ENCODE results near the gene SPOCK1.

The SPOCK1 gene

DNA sequence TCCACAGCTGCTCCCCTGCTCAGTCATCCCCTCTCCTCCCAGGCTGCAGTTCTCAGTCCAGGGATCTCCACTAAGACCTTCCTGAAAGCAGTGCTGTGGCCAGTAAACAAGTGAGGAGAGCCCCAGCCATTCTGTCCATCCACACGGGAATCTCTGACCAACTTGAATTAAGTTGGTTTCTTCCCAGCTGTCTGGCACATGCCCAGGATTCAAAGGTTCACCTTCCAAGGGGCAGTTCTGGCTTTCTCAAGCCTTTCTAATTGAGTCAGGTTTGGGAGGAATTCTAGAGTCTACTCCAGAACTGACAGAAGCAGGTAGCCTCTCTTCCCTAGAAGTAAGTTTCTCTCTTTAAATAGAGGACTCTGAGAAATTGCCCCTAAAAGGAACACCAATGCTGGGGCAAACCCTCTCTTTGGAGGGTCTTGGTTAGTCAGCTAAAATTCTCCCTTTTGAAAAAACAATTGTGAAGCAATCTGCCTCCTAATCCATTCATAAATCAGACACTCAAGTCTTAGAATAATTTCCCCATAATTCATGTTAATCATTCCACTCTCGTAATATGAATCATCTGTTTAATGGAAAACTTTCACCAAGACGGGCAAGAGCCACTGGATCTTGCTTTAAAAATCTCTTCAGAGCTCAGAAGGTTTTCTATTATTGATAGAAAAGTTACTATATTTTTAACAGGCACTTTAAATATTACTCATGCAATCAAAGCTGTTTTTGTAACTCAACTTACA is 133.8 kb downstream of the SPOCK1 start:
- no peak for DNase-seq (ENCODE audit: low read depth, low spot score)

DNA sequence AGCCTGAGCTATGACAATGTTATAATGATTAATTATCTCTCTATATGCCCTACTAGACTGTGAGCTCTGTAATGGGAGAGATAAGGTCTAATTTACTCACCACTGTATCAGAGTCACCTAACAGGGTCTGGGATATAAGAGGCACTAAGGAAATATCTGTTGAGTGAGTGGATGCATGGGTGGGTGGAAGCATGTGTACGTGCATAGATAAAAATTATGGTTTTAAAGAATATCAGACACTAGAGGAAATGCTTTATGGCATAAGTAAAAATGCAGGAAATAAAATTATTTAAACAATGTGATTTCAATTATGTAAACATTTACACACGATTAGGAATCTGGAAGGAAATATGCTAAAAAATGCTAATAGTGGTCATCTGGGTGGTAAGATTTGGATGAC is 137.8 kb downstream of the SPOCK1 start:
- DNase-seq (ENCODE audit: low read depth, low spot score), result no peak

DNA sequence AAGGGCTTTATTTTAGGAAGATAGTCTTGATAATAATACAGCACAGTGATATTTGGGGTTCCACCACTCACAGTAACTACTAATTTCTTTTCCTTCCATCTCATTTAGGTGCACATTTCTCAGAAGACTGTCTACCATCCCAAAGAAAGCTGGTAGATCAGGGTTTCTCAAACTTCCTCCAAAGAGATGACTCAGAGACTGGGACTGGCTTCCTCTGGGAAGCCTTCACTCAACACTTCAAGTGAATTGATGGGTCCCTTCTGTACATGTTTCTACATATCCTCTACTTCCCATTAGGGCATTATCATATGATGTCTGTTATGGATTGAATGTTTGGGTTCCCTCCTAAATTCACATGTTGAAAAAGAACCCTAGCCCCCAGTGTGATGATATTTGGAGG is 138.5 kb downstream of the SPOCK1 start:
- DNase-seq (ENCODE audit: low read depth, low spot score), result no peak

DNA sequence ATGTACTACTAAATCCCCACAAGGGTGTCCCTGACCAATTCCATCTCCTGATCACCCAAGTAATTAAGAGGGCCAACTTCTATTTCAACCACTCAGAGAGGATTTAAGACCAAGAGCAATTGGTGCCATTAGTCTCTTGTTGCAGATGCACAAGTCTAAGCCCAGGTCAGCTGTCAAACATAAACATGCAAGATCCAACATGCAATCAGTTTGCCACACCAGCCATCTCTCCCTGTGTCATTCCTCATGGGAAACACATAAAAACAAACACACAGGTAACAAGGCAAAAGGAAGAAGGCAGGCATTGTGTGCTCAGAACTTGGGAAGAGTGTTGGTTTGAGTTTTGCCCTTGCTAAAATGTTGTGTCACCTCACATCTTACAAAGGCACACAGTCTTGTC is 139.2 kb downstream of the SPOCK1 start:
- DNase-seq (ENCODE audit: low read depth, low spot score), result no peak

GRCh38 chr5:137357436-137357835 is 141.7 kb downstream of the SPOCK1 start:
- no peak for DNase-seq (ENCODE audit: low read depth, low spot score)

- DNase-seq (ENCODE audit: low read depth, low spot score), result no peak
Measured at GRCh38 chr5:137356127-137356526, 143.0 kb downstream of the SPOCK1 start.

DNA sequence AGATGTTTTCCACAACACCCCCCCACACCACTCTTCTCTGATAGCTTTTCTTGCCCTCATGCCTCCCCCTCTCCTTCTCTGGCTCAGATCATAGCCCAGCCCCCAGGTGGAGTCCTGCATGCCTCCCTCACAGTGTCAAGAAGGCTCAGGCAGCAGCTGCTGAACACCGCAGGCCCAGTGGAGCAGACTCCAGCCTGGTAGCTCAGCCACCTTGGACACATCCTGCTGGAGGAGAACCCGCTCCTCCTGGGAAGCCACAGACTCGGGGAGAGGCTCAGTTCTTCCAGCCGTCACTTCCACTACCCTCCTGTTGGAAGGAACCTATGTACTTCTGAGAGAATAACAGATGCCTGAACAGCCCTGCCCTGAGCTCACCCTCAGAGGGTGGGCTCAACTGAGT is 143.4 kb downstream of the SPOCK1 start:
- DNase-seq (ENCODE audit: low read depth, low spot score), result no peak

- no peak for DNase-seq (ENCODE audit: low read depth, low spot score)
Measured at GRCh38 chr5:137352095-137352494, 147.0 kb downstream of the SPOCK1 start.

DNA sequence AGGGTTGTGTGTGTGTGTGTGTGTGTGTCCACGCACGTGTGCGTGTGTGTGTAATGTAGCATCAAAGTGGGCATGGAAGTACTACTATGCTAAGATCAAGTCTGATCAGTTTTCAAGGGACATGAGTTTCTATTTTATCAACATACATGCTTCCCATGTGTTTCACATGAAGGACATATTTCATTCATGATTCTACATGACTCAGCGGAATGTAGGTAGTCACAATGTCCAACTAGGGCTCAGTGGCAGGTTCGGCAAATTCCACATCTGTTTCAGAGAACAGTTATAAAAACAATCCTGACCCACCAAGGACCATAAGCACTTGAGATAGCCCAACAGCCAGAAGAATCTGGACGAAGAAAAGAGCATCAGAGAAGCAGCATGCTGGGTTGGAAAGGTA is 148.3 kb downstream of the SPOCK1 start:
- no peak for DNase-seq (ENCODE audit: low read depth, low spot score)

- no peak for DNase-seq (ENCODE audit: low read depth, low spot score)
Measured at GRCh38 chr5:137348759-137349158, 150.4 kb downstream of the SPOCK1 start.

DNA sequence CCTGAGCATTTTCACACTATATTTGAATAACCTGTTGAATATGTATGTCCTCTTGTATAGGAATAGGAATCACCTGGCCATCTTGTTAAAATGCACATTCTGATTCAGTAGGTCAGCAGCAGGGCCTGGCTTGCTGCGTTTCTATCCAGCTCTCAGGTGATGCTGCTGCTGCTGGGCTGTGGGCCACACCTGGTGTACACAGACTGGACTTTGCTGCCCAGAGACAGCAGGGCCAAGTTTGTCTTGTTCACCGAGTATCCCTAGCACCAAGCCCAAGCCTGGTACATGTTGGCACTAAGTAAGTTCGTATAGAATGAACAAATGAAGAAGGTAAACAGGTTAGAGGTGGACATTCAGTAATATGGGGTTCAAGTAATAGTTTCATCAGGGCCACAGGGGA is 151.3 kb downstream of the SPOCK1 start:
- DNase-seq (ENCODE audit: low read depth, low spot score), result no peak

DNA sequence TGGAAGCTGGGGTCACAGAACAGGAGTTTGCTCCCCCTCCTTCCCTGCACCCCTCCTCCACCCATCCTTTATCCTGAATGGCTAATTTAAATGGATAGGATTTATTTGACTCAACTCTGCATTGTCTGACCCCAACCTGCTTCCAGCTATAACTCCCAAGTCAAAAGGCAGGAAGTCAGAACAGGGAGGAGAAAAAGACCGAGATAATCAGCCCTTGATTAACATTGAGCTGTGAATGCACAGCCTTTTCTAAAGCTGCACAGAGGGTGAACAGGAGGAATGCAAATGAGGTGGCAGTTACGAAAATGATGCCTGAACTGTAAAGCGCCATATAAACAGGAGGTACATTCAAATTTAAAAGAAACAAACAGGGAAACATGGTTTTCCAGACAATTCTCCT is 152.8 kb downstream of the SPOCK1 start:
- DNase-seq (ENCODE audit: low read depth, low spot score), result no peak

DNA sequence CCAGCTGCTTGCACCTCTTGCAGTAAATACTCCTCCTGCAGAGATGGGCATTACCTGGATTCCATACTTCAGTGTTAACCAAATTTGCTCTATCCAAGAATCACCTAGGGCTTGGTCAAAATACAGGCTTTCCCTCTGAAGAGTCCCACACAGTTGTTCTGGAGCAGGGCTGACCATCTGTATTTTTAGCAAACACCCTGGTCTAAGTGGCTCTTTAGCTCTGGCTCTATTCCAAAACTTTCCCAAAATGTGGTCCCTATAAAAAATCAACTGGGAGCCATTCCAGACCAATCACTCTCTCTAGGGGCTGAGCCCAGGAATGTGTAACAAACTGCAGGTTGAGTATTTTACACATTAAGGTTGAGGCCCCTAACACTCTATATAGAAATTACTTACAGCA is 153.7 kb downstream of the SPOCK1 start:
- DNase-seq (ENCODE audit: low read depth, low spot score), result no peak

DNA sequence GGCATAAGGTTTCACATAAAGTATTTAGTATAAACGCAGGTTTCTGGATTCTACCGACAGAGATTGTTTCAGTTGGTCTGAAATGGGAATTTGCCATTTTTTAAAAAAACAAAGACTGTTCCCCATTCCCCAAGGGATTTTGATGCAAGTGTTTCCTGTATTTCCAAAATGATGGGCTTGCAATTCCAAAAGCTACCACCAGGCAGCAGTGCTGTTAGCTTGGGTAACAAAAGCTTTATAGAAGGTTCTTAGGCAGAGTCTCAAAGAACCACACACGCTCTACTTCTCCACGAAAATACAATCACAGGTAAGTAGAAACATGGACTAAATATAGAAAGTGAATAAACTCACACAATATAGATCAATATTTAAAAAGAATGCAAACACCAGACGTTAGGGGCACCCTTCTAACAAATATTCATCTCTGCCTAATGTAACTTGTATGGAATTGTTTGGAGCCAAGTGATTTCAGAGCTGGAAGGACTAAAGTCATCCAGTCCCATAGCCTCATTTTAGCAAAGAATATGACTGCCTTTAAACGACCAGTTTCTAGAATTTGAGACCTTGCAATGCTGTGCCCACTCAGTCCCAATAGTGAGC is 154.3 kb downstream of the SPOCK1 start:
- no peak for DNase-seq (ENCODE audit: low read depth, low spot score)

DNA sequence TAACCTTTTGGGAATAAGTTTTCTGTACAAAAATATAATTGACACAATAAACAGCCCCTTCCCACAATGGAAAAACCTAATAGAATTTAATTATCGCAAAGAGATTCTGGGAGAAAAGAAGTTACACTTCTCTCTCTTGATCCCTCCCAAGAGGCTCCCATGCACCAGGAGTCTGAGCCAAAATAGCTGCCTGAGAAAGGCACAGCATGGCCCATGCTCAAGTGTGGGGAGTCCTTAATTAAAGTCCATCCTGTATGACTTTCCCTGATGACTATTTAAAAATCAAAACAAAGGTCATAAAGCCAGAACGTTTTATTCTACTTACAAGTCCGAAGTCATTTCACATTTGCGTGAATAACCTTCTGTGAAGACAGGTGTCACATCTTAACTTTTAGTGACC is 155.1 kb downstream of the SPOCK1 start:
- no peak for DNase-seq (ENCODE audit: low read depth, low spot score)

DNA sequence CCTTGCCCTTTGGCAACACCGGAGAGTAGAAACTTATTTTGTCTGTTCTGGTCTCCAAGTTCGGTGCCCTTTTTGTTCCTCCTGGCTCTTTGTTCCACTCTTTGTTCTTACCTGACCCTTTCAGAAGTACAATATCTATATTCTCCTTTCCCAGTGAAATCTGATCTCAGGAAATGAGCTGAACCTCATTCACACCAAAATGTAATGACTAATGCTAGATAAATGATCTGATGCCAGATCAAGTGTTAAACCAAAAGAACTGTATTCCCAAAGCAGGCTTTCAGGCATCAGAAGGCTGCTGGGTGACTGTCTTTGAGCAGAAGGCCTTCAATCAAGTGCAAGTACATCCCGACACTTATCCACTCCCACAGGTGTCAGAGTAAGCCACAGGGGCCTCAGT is 156.4 kb downstream of the SPOCK1 start:
- no peak for DNase-seq (ENCODE audit: low read depth, low spot score)

GRCh38 chr5:137341831-137342230 is 157.3 kb downstream of the SPOCK1 start:
- DNase-seq (ENCODE audit: low read depth, low spot score), result no peak

- DNase-seq (ENCODE audit: low read depth, low spot score), result no peak
Measured at GRCh38 chr5:137340881-137341280, 158.2 kb downstream of the SPOCK1 start.

DNA sequence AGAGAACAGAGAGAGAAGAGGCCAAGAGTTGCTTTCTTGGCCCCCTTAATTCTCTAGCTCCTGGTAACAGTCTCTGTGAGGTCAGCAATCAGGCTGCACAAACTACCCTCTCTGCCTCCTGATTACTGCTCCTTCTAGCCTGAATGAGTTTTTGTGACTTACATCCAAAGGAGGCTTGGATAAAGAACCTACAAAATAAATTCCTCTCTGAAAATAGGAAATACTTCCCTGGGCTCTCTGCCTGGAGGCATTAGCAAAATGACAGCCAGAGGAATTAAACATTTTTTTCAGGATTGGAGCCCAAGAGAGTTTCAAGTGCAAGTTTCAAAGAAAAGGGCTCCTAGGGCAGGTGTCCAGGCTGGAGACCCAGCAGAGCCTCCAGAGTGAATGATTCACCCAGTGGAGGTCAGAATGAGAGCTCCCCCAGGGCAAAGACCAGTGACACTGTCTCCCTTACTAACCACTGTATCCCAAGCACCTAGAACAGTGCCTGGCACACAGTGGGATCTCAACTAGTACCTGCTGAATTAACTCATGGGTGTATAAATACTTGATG is 162.5 kb downstream of the SPOCK1 start:
- no peak for DNase-seq (ENCODE audit: low read depth, low spot score)

DNA sequence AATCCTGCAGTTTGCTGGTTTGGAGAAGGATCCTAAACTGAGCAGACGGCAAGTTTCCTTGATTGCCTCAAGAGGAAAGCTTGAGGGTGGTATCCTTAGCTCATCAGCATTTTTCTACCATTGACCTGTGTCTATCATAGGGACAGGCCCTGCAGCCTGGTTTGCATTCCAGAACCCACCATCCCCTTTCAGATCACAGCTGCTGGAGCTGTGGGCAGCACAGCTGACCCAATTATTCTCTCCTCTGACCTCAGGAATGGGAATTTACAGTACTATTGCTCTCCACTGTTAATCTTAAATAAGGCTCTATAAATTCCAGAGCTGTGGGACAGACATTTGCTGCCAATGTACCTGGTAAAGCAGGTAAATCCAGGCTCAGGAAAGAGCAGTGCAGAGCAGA is 163.0 kb downstream of the SPOCK1 start:
- no peak for DNase-seq (ENCODE audit: low read depth, low spot score)

GRCh38 chr5:137335493-137335892 is 163.6 kb downstream of the SPOCK1 start:
- DNase-seq (ENCODE audit: low read depth, low spot score), result no peak

DNA sequence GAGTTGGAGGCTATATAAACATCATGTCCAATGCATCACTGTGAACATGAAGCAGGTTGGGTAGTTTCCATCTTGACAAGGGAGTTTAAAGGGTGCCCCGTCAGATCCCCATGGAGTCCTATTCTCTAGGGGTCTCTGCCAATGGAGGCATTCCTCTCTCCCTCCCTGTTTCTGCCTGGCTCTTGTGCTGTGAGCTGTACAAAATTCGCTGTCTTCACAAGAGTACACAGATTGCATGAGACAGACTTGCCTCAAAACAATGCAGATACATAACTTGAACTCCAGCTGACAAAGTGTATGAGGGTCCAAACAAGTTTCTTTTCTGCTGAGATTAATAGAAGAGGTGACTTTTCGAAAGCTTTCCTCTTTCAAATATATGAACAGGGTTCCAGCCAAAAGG is 165.2 kb downstream of the SPOCK1 start:
- no peak for DNase-seq (ENCODE audit: low read depth, low spot score)

GRCh38 chr5:137333475-137333874 is 165.7 kb downstream of the SPOCK1 start:
- no peak for DNase-seq (ENCODE audit: low read depth, low spot score)

Data from activated naive CD8-positive, alpha-beta T cell treated with anti-CD3 and anti-CD28 coated beads, Interleukin-2, amount 50 U/mL, for 16 hours (primary cell).